Karpas-422 (cell line): ENCODE results near the gene CDH6. TPM values are rescaled to one million over a fixed set of nuclear protein-coding genes. Genes with fewer than 3 reads are reported as not detected.

Source experiments
- DNase-seq: peaks from one replicate; pipeline ENCODE4 v3.0.0-alpha.2; 2015
- H2AFZ ChIP-seq: fragments of 200-600 bp; sonication (generic); 2 replicates; pipeline ENCODE4 v1.6.1; 2014; ENCODE audit warnings: antibody characterized with exemption, low read length, mixed read lengths
- H3K27ac ChIP-seq: fragments of 200-600 bp; sonication (generic); 2 replicates; pipeline ENCODE4 v1.5.1; 2014; ENCODE audit warnings: mild to moderate bottlenecking, low read length, moderate library complexity
- H3K27me3 ChIP-seq: fragments of 200-600 bp; sonication (generic); 2 replicates; pipeline ENCODE4 v1.6.1; 2014; ENCODE audit warnings: low read length, mixed read lengths
- H3K36me3 ChIP-seq: fragments of 200-600 bp; sonication (generic); 2 replicates; pipeline ENCODE4 v1.6.1; 2014; ENCODE audit warnings: low read length, mixed read lengths; ENCODE audit not compliant: insufficient read depth
- H3K4me1 ChIP-seq: fragments of 200-600 bp; sonication (generic); 2 replicates; pipeline ENCODE4 v1.6.1; 2014; ENCODE audit warnings: mild to moderate bottlenecking, low read length, mixed read lengths
- H3K4me2 ChIP-seq: fragments of 200-600 bp; sonication (generic); 2 replicates; pipeline ENCODE4 v1.6.1; 2014; ENCODE audit warnings: low read length, low read depth, mild to moderate bottlenecking; ENCODE audit not compliant: poor library complexity, severe bottlenecking
- H3K4me3 ChIP-seq: fragments of 200-600 bp; sonication (generic); 2 replicates; pipeline ENCODE4 v1.5.1; 2014; ENCODE audit warnings: mild to moderate bottlenecking, antibody characterized with exemption, low read length, mixed read lengths
- H3K79me2 ChIP-seq: fragments of 200-600 bp; sonication (generic); 2 replicates; pipeline ENCODE4 v1.6.1; 2014; ENCODE audit warnings: mild to moderate bottlenecking, low read length, mixed read lengths
- H3K9ac ChIP-seq: fragments of 200-600 bp; sonication (generic); 2 replicates; pipeline ENCODE4 v1.6.0; 2014; ENCODE audit warnings: low read length
- H3K9me2 ChIP-seq: fragments of 200-600 bp; sonication (generic), shearing (Covaris generic); replicated peaks from 2 replicates; pipeline ENCODE4 v1.6.0; 2014; ENCODE audit warnings: mild to moderate bottlenecking, low read length, moderate library complexity; ENCODE audit not compliant: insufficient read depth
- H3K9me3 ChIP-seq: fragments of 300-700, 200-600 bp; sonication (generic); 2 replicates; pipeline ENCODE4 v1.6.1; 2014; ENCODE audit warnings: low read length, mixed read lengths
- H4K20me1 ChIP-seq: fragments of 200-600 bp; sonication (generic); 2 replicates; pipeline ENCODE4 v1.6.1; 2014; ENCODE audit warnings: mild to moderate bottlenecking, antibody characterized with exemption, low read length, low read depth; ENCODE audit not compliant: insufficient read depth
- total RNA-seq: library from RNA; depleted of rRNA; stranded (reverse); fragments of >200 nt; shearing (Covaris generic); gene quantifications from 2 replicates; pipeline ENCODE4 v1.2.3, GENCODE V29; 2014; ENCODE audit warnings: low replicate concordance; rRNA removed

Gene CDH6
- total RNA-seq = not detected in 2 replicates

DNA sequence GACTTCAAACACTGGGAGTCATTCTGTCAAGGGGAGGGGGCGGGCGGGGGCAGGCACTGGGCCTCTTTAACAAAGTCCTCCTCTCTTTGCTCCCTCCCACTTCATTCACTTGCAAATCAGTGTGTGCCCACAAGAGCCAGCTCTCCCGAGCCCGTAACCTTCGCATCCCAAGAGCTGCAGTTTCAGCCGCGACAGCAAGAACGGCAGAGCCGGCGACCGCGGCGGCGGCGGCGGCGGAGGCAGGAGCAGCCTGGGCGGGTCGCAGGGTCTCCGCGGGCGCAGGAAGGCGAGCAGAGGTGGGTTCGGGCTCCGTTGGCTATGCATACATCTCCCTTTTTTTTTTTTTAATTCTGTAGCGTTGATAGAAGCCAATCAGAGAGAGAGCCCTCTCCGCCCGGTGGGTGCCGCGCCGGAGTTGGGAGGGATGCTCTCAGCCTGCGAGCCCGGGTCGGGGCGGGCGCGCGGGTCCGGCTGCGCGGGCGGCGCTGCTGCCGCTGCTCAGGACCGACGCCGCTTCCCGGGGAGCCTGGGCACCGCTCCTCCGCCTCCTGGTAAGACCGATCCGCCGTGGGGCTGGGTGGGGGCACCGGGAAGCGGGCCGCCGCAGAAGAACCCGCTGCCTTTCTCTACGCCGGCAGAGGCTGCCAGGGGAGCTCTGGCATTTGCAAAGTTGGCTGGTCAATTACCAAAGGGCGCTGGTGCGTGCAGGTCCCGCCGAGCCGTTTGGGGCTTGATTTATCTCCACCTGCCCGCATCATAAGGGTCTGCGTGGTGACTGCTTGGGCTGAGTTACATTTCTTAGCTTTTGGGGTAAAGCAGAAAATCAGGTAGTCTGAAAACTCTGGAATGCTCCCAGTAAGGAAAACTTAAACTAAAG lies at the start of gene CDH6:
Gene CDH6, plus strand, starts transcription at position 96 of the 877 bp plus-strand sequence. CDS start 73,788 bp downstream, outside the sequence.
- Histone ChIP-seq H3K4me1 (no peaks in the 10 kb centered on the region), H2AFZ (no peak within 1 kb of the TSS), H3K4me2 (no peak within 1 kb of the TSS), H3K36me3 (no peaks in the 10 kb centered on the region), H3K27me3 (no peaks in the 10 kb centered on the region), H4K20me1 (no peaks in the 10 kb centered on the region), H3K4me3 (no peak within 1 kb of the TSS), H3K9ac (no peak within 1 kb of the TSS), H3K9me3 (no peaks in the 10 kb centered on the region), H3K9me2 (no peaks in the 10 kb centered on the region), H3K27ac (no peak within 1 kb of the TSS), H3K79me2 (no peaks in the 10 kb centered on the region)
- DNase-seq = no peak

DNA sequence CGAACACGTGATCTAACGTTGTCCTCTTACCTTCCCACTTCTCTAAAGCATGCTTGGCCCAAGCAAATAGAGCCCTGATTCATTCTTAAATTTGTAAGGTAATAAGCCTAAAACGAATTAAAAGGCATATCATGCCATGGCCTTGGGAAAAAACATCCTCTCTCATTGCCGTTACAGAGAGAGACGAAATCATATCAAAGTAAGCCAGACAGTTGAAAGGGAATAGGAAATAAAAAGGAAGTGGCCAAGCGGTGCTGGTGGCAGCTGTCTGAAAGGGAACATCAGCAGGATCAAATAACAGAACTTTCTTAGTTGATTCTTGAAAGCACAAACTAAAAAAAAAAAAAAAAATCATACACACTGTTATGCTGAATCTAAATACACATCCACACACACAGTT lies 49.1 kb upstream of the CDH6 start:
- no peaks in the 10 kb centered on the region; the same call in 1 of the 2 replicates for H3K9me2 ChIP-seq
- H3K4me2 ChIP-seq = no peak overlapping the region
- H4K20me1 ChIP-seq = no peaks in the 10 kb centered on the region
- H3K9me3 ChIP-seq = no peaks in the 10 kb centered on the region
- no peaks in the 10 kb centered on the region for H3K27me3 ChIP-seq
- no peak overlapping the region for H2AFZ ChIP-seq
- no peak for DNase-seq
- H3K79me2 ChIP-seq = no peaks in the 10 kb centered on the region
- H3K9ac ChIP-seq = no peak overlapping the region
- H3K4me1 ChIP-seq = no peaks in the 10 kb centered on the region
- H3K27ac ChIP-seq = no peak overlapping the region
- H3K4me3 ChIP-seq = no peak overlapping the region
- H3K36me3 ChIP-seq = no peaks in the 10 kb centered on the region

DNA sequence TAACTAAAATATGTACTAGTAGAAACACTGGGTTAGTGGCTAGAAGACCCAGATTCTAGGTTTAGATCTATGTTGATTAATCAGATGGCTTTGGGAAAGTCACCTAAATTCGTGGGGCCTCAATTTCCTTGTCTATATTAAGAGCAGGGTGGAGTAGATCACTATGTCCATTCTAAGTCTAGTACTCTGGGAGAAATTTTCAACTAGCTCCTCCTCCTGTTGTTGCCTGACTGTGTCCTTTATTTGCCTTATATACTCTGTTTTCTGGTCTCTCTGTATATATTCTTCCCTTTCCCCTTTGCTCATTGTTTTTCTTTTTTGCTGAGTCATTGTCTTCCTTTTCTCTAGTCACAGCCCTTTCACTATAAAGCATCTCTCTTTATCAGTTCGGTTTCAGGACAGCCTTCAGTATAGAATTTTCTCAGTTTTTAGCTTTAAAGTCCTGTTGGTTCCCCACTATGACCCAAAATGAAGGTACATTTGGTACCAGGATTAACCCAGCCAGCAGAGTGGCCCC lies 44.5 kb upstream of the CDH6 start:
- H3K4me1 ChIP-seq = no peaks in the 10 kb centered on the region
- H3K4me2 ChIP-seq = no peak overlapping the region
- H3K4me3 ChIP-seq = no peak overlapping the region
- no peaks in the 10 kb centered on the region for H4K20me1 ChIP-seq
- no peak for DNase-seq
- H3K9me3 ChIP-seq = no peaks in the 10 kb centered on the region
- H3K9ac ChIP-seq = no peak overlapping the region
- H3K9me2 ChIP-seq = no peaks in the 10 kb centered on the region; the same call in 1 of the 2 replicates
- H3K27ac ChIP-seq = no peak overlapping the region
- H3K79me2 ChIP-seq = no peaks in the 10 kb centered on the region
- H2AFZ ChIP-seq = no peak overlapping the region
- H3K36me3 ChIP-seq = no peaks in the 10 kb centered on the region
- H3K27me3 ChIP-seq = no peaks in the 10 kb centered on the region

DNA sequence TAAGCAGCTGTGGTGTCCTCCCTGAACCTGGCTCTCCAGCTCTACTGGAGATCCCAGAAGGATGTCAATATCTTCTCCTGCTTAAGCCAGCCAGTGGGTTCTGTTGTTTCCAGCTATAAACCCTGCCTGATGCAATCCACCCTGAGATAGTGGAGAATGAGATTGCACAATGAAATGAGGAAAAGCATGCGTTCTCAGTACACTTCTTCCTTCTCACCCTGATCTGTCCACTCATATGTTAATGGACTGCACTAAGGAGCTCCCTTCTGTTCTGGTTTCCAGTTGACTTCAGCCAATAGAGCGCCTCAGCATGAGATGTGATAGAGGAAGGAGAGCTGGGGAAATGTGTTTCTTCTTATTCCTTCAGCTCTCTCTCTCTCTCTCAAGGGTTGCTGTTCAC lies 40.0 kb upstream of the CDH6 start:
- H3K4me3 ChIP-seq = no peak overlapping the region
- no peaks in the 10 kb centered on the region for H3K4me1 ChIP-seq
- H3K9me2 ChIP-seq = no peaks in the 10 kb centered on the region; the same call in 1 of the 2 replicates
- DNase-seq = no peak
- H3K9me3 ChIP-seq = no peaks in the 10 kb centered on the region
- no peak overlapping the region for H3K27ac ChIP-seq
- no peaks in the 10 kb centered on the region for H3K36me3 ChIP-seq
- no peaks in the 10 kb centered on the region for H3K79me2 ChIP-seq
- no peak overlapping the region for H2AFZ ChIP-seq
- no peak overlapping the region for H3K4me2 ChIP-seq
- no peaks in the 10 kb centered on the region for H4K20me1 ChIP-seq
- no peaks in the 10 kb centered on the region for H3K27me3 ChIP-seq
- H3K9ac ChIP-seq = no peak overlapping the region

DNA sequence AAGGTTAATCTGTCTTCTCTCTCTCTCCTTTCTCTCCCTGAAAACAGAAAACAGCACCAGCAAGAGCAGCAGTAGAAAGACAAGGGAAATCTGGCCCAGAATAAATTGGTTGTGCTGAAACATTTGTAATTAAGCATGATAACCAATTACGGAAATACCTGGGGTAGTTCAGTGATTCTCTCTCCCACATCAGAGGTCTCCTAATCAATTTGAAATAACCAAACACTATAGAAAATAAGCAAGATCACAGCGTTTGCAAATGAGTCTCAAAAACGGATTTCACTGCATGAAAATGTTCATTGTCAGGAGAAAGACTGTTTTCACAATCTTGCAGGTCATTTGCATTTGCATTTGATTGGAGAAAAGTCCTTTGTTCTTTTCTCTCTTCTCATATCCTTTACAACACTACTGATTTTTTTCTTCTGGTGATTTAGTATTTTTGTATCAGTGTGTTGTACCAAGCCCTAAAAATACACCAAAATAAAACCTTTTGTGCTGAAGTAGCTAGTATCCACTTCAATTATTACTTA lies 36.8 kb upstream of the CDH6 start:
- Histone ChIP-seq H3K27ac (no peak overlapping the region), H3K36me3 (no peaks in the 10 kb centered on the region), H3K4me2 (no peak overlapping the region), H3K27me3 (no peaks in the 10 kb centered on the region), H3K9ac (no peak overlapping the region), H2AFZ (no peak overlapping the region), H3K4me3 (no peak overlapping the region), H3K9me2 (no peaks in the 10 kb centered on the region; the same call in 1 of the 2 replicates), H3K4me1 (no peaks in the 10 kb centered on the region), H4K20me1 (no peaks in the 10 kb centered on the region), H3K9me3 (no peaks in the 10 kb centered on the region), H3K79me2 (no peaks in the 10 kb centered on the region)
- DNase-seq = no peak

DNA sequence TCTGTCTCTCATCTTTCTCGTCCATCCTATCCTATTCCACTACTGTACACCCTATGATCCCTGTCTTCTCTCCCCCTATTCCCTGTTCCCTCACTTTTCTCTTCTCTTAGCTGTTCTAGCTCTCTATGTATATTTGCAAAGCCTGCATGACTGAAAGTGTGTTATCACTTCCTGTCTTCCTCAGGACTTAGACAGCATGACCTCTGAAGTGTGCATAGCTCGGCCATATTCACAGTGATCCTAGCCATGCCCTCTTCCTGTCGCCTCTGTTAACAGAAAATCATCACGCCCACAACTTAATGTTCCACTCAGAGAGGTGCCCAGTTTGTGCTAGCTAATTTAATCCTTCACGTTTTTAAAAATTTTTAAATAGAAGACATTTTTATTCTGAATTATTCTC lies 35.8 kb upstream of the CDH6 start:
- H3K27me3 ChIP-seq = no peaks in the 10 kb centered on the region
- H3K4me3 ChIP-seq = no peak overlapping the region
- no peaks in the 10 kb centered on the region for H3K79me2 ChIP-seq
- DNase-seq = no peak
- H3K4me1 ChIP-seq = no peaks in the 10 kb centered on the region
- H3K9me2 ChIP-seq = no peaks in the 10 kb centered on the region
- no peak overlapping the region for H3K4me2 ChIP-seq
- H3K9ac ChIP-seq = no peak overlapping the region
- H2AFZ ChIP-seq = no peak overlapping the region
- H4K20me1 ChIP-seq = no peaks in the 10 kb centered on the region
- no peaks in the 10 kb centered on the region for H3K36me3 ChIP-seq
- H3K27ac ChIP-seq = no peak overlapping the region
- no peaks in the 10 kb centered on the region for H3K9me3 ChIP-seq

DNA sequence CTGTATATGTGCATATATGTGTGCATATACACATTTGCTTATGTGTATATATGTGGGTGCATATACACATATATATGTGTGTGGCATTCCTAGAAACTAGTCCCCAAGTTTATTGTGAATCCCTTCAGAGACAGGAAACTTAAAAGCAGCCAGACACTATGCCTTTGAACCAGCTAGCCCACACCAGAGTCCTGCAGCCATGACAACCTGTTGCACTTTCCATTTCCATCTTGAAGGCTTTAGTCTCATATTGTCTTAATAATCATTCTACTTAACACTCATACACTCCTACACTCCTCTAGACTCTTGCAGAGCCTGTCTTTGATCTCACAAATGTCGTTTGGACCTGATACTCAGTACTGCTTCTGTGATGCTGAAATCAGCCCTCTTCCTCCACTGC lies 34.8 kb upstream of the CDH6 start:
- H3K4me3 ChIP-seq = no peak overlapping the region
- no peak for DNase-seq
- no peaks in the 10 kb centered on the region for H4K20me1 ChIP-seq
- no peaks in the 10 kb centered on the region for H3K79me2 ChIP-seq
- no peaks in the 10 kb centered on the region for H3K27me3 ChIP-seq
- H3K4me1 ChIP-seq = no peaks in the 10 kb centered on the region
- H3K9me2 ChIP-seq = no peaks in the 10 kb centered on the region
- H3K36me3 ChIP-seq = no peaks in the 10 kb centered on the region
- no peak overlapping the region for H2AFZ ChIP-seq
- H3K9me3 ChIP-seq = no peaks in the 10 kb centered on the region
- H3K27ac ChIP-seq = no peak overlapping the region
- no peak overlapping the region for H3K9ac ChIP-seq
- H3K4me2 ChIP-seq = no peak overlapping the region

DNA sequence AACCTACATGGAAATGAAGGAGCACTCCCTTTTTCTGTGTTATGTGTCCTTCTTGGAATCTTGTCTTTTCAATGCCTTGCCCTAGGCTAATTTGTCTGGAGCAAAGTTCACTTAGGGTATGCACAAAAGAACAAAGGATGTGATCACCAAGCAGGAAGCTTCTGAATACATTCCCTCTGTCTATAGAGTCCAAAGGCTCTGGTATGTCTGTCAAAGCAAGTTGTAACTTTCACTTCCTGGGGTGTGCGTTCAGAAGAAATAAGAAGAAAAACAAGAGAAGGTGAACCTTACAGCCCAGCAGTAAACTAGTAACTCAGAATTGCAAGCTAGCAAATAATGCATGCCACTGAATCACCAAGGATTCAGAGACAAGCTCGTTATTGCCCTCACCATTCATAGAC lies 31.7 kb upstream of the CDH6 start:
- H3K4me2 ChIP-seq = no peak overlapping the region
- no peak for DNase-seq
- H3K79me2 ChIP-seq = no peaks in the 10 kb centered on the region
- H3K36me3 ChIP-seq = no peaks in the 10 kb centered on the region
- H3K9me2 ChIP-seq = no peaks in the 10 kb centered on the region
- no peak overlapping the region for H3K4me3 ChIP-seq
- no peaks in the 10 kb centered on the region for H3K4me1 ChIP-seq
- no peaks in the 10 kb centered on the region for H3K9me3 ChIP-seq
- no peak overlapping the region for H3K27ac ChIP-seq
- H2AFZ ChIP-seq = no peak overlapping the region
- H4K20me1 ChIP-seq = no peaks in the 10 kb centered on the region
- H3K9ac ChIP-seq = no peak overlapping the region
- H3K27me3 ChIP-seq = no peaks in the 10 kb centered on the region
